Erythroblast (primary cell): ENCODE data around the gene ANKH.

Source experiments
- GATA1 ChIP-seq: IDR thresholded peaks from 2 replicates; pipeline ENCODE4 v1.6.1; 2011; ENCODE audit warnings: low read depth, mild to moderate bottlenecking, control low read depth, low read length, moderate library complexity
- POLR2A ChIP-seq: IDR thresholded peaks from 2 replicates; pipeline ENCODE4 v1.6.1; 2011; ENCODE audit warnings: mild to moderate bottlenecking, low read length

DNA sequence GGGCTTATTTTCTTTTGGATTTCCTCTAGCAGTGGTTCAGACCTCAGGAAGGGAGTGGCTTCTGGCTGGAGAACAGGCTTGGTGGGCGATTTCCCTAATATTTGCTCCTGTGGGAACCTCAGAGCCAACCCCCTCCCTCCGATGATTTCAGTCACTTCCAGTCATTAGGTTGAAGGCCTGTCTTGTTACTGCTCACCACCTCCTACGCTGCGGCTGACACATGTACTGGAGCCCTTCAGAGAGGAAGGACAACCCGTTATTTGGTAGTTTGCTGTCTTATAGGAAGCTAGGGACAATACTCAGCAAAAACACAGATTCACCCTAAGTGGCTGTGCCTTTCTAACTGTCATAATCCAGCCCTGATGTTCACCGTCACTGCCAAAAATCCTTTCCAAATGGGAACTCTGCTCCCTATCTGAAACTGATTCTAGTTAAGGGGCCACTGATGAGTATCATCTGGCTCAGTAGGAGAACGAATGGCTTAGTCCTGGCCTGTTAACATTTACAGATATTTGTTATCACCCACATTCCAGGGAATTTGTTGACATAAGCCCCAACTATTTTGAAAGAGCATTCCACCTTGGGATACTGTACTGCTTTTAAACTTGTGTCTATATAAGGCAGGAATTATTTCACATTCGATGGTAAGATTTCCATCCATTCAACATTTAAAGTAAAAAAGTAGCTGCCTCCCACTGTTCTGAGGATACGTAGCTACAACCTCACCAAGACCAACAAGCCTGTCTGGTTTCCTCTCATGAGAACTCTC, 29.3 kb upstream of the ANKH start:
- TF ChIP-seq POLR2A (no peak), GATA1 (no peak)
